HG02943 (cell line): Measurements from ENCODE around the gene MOCOS.

ENCODE experiments used
- ATAC-seq: cut with Tn5 transposase; IDR thresholded peaks from one replicate; pipeline ENCODE4 v1.9.1; 2021; ENCODE audit warnings: mild to moderate bottlenecking, low read depth, moderate library complexity; ENCODE audit not compliant: unreplicated experiment

The MOCOS gene

GRCh38 chr18:36299015-36299414 is 111.7 kb downstream of the MOCOS start:
- no peak for ATAC-seq

GRCh38 chr18:36300211-36300610 is 112.9 kb downstream of the MOCOS start:
- no peak for ATAC-seq

- ATAC-seq = no peak
Observed at GRCh38 chr18:36301884-36302283, 114.6 kb downstream of the MOCOS start.

- ATAC-seq = no peak
Observed at GRCh38 chr18:36302676-36303075, 115.4 kb downstream of the MOCOS start.

- no peak for ATAC-seq
Observed at GRCh38 chr18:36303211-36303844, 116.0 kb downstream of the MOCOS start.

- ATAC-seq = no peak
Observed at GRCh38 chr18:36304723-36305122, 117.4 kb downstream of the MOCOS start.

- no peak for ATAC-seq
Observed at GRCh38 chr18:36305375-36305774, 118.1 kb downstream of the MOCOS start.

GRCh38 chr18:36307513-36307912 is 120.2 kb downstream of the MOCOS start:
- ATAC-seq = no peak

GRCh38 chr18:36308711-36309435 is 121.6 kb downstream of the MOCOS start:
- no peak for ATAC-seq

GRCh38 chr18:36309436-36310391 is 122.4 kb downstream of the MOCOS start:
- no peak for ATAC-seq

- no peak for ATAC-seq
Observed at GRCh38 chr18:36311026-36311570, 123.8 kb downstream of the MOCOS start.

GRCh38 chr18:36312806-36313395 is 125.6 kb downstream of the MOCOS start:
- ATAC-seq = no peak

GRCh38 chr18:36314098-36314497 is 126.8 kb downstream of the MOCOS start:
- ATAC-seq = no peak

GRCh38 chr18:36314754-36315153 is 127.5 kb downstream of the MOCOS start:
- no peak for ATAC-seq

- ATAC-seq = no peak
Observed at GRCh38 chr18:36315736-36316135, 128.4 kb downstream of the MOCOS start.

GRCh38 chr18:36316246-36316645 is 128.9 kb downstream of the MOCOS start:
- no peak for ATAC-seq
